IMR-90 (cell line): ENCODE data around the gene PLXNA1. TPM values are rescaled to one million over a fixed set of nuclear protein-coding genes. Genes with fewer than 3 reads are reported as not detected.

Experiments used
- ATAC-seq: fragments of 200-7000 bp; cut with Tn5 transposase; 2 replicates; pipeline ENCODE4 v1.9.1; 2020; ENCODE audit warnings: low read depth, mild to moderate bottlenecking, moderate library complexity
- BruUV-seq: library from RNA; stranded (reverse); fragments of 400-500 nt; replicated peaks from 2 replicates; lab custom pipeline; 2021; lab: Mats Ljungman, UMichigan
- CTCF ChIA-PET: fragments of 300-600 bp; formaldehyde crosslinking; extraction: SDS; loops from one replicate; lab custom pipeline; 2021; ENCODE audit warnings: antibody characterized with exemption; lab: Yijun Ruan, JAX
- POLR2A ChIA-PET: fragments of 300-600 bp; sonication (Branson Sonifier 250); formaldehyde crosslinking; loops from one replicate; lab custom pipeline; 2022; ENCODE audit warnings: antibody characterized with exemption; ENCODE audit not compliant: unreplicated experiment; lab: Charles Lee
- DNase-seq: peaks from one replicate; pipeline ENCODE4 v3.0.0; 2013
- H2AFZ ChIP-seq: replicated peaks from 2 replicates; pipeline ENCODE3; 2013; ENCODE audit warnings: low read length, mild to moderate bottlenecking; ENCODE audit not compliant: poor library complexity
- H2AK5ac ChIP-seq: 2 replicates; pipeline ENCODE4 v1.6.1; 2013; ENCODE audit warnings: low read depth, low read length, inconsistent platforms
- H2AK9ac ChIP-seq: replicated peaks from 2 replicates; pipeline ENCODE3; 2013; ENCODE audit warnings: mild to moderate bottlenecking, low read depth, low read length, moderate library complexity; ENCODE audit not compliant: poor library complexity
- H2BK120ac ChIP-seq: 2 replicates; pipeline ENCODE4 v1.6.1; 2013; ENCODE audit warnings: low read depth, low read length, inconsistent platforms
- H2BK15ac ChIP-seq: 3 replicates; pipeline ENCODE4 v1.6.1; 2013; ENCODE audit warnings: low read depth, low read length, inconsistent platforms
- H2BK20ac ChIP-seq: 2 replicates; pipeline ENCODE4 v1.6.1; 2013; ENCODE audit warnings: low read depth, mild to moderate bottlenecking, inconsistent platforms, low read length, moderate library complexity
- H2BK5ac ChIP-seq: 2 replicates; pipeline ENCODE4 v1.6.1; 2013; ENCODE audit warnings: mild to moderate bottlenecking, low read depth, low read length, inconsistent platforms; ENCODE audit not compliant: poor library complexity, severe bottlenecking
- H3K14ac ChIP-seq: replicated peaks from 2 replicates; pipeline ENCODE4 v1.6.1; 2013; ENCODE audit warnings: low read depth, low read length, inconsistent platforms
- H3K18ac ChIP-seq: 2 replicates; pipeline ENCODE4 v1.6.1; 2013; ENCODE audit warnings: low read depth, low read length, control low read depth
- H3K23ac ChIP-seq: 2 replicates; pipeline ENCODE4 v1.6.1; 2013; ENCODE audit warnings: low read depth, low read length, inconsistent platforms
- H3K27ac ChIP-seq: 2 replicates; pipeline ENCODE4 v1.5.1; 2013; ENCODE audit warnings: mild to moderate bottlenecking, control low read depth, low read length; ENCODE audit not compliant: insufficient read depth
- H3K27me3 ChIP-seq: 2 replicates; pipeline ENCODE4 v1.6.1; 2013; ENCODE audit warnings: low read length; ENCODE audit not compliant: control insufficient read depth, insufficient read depth
- H3K36me3 ChIP-seq: 2 replicates; pipeline ENCODE4 v1.6.1; 2013; ENCODE audit warnings: low read length, mixed read lengths; ENCODE audit not compliant: control insufficient read depth, insufficient read depth
- H3K4ac ChIP-seq: 2 replicates; pipeline ENCODE4 v1.6.1; 2013; ENCODE audit warnings: low read depth, low read length, inconsistent platforms
- H3K4me1 ChIP-seq: 2 replicates; pipeline ENCODE4 v1.6.1; 2013; ENCODE audit warnings: low read length, mixed read lengths; ENCODE audit not compliant: control insufficient read depth, insufficient read depth
- H3K4me2 ChIP-seq: 2 replicates; pipeline ENCODE4 v1.6.1; 2013; ENCODE audit warnings: low read depth, mild to moderate bottlenecking, control low read depth, low read length, moderate library complexity
- H3K4me3 ChIP-seq: 2 replicates; pipeline ENCODE4 v1.5.1; 2013; ENCODE audit warnings: low read depth, mild to moderate bottlenecking, control low read depth, low read length, moderate library complexity; ENCODE audit not compliant: insufficient read depth
- H3K56ac ChIP-seq: 2 replicates; pipeline ENCODE4 v1.6.1; 2013; ENCODE audit warnings: low read length, inconsistent platforms; ENCODE audit not compliant: insufficient read depth; ENCODE audit errors: extremely low read depth
- H3K79me1 ChIP-seq, 2 experiments: 2 replicates each; pipeline ENCODE4 v1.6.1; 2013; ENCODE audit warnings: low read length in 2 of 2, inconsistent platforms in 1 of 2, low read depth in 1 of 2
- H3K9ac ChIP-seq: 2 replicates; pipeline ENCODE4 v1.6.1; 2013; ENCODE audit warnings: low read depth, low read length, control low read depth
- H3K9me1 ChIP-seq: 2 replicates; pipeline ENCODE4 v1.6.1; 2013; ENCODE audit warnings: low read length, inconsistent platforms; ENCODE audit not compliant: insufficient read depth
- H3K9me3 ChIP-seq: 2 replicates; pipeline ENCODE4 v1.6.1; 2013; ENCODE audit warnings: low read length; ENCODE audit not compliant: control insufficient read depth, insufficient read depth
- H4K20me1 ChIP-seq: 2 replicates; pipeline ENCODE4 v1.6.1; 2013; ENCODE audit warnings: low read length, inconsistent platforms; ENCODE audit not compliant: insufficient read depth
- H4K5ac ChIP-seq: 2 replicates; pipeline ENCODE4 v1.6.1; 2013; ENCODE audit warnings: mild to moderate bottlenecking, low read depth, low read length, control low read depth
- H4K8ac ChIP-seq, 2 experiments: 2 replicates each; pipeline ENCODE4 v1.6.1; 2013; ENCODE audit warnings: low read depth in 2 of 2, low read length in 2 of 2, control low read depth in 1 of 2, inconsistent platforms in 1 of 2
- H4K91ac ChIP-seq: 2 replicates; pipeline ENCODE4 v1.6.1; 2013; ENCODE audit warnings: low read depth, low read length, inconsistent platforms; ENCODE audit not compliant: insufficient read depth
- CEBPB ChIP-seq: IDR thresholded peaks from 2 replicates; pipeline ENCODE4 v1.6.1; 2012; ENCODE audit warnings: low read depth, low read length, improper control_type of control experiment
- CTCF ChIP-seq: conservative IDR thresholded peaks from 2 replicates; pipeline ENCODE4 v1.5.1; 2012; ENCODE audit warnings: mild to moderate bottlenecking, low read depth, low read length, improper control_type of control experiment
- MXI1 ChIP-seq: IDR thresholded peaks from 2 replicates; pipeline ENCODE4 v1.6.1; 2012; ENCODE audit warnings: low read depth, mild to moderate bottlenecking, low read length, moderate library complexity, borderline replicate concordance
- WGBS, 2 experiments: methylation state at CpG; one replicate each; pipeline versions ENCODE4 v1.1.5 to v1.1.7; 2013; ENCODE audit warnings: missing lambda C conversion rate in 2 of 2; ENCODE audit not compliant: insufficient read length in 1 of 2; ENCODE audit errors: extremely low coverage in 2 of 2; 5-methylcytosine and 5-hydroxymethylcytosine counted together
- dilution Hi-C: fragments of 300-500 bp; cut with HindIII; formaldehyde crosslinking; loops from one replicate; pipeline ENCODE4 v1.14.3; 2018; ENCODE audit warnings: low sequenced_read_pairs; ENCODE audit not compliant: unreplicated experiment
- in situ Hi-C: fragments of 300-500 bp; cut with MboI; formaldehyde crosslinking; loops from 3 replicates; pipeline ENCODE4 v1.14.3; 2019; ENCODE audit warnings: low sequenced_read_pairs, inconsistent platforms, mixed read lengths
- intact Hi-C: fragments of 100-400 bp; cut with micrococcal nuclease; formaldehyde crosslinking; loops from 2 replicates; pipeline ENCODE4 v1.10.0; 2022
- polyA plus RNA-seq, 3 experiments: library from polyadenylated mRNA; depleted of rRNA; stranded (reverse); fragments of >200 nt; gene quantifications; 2 replicates each; pipeline ENCODE4 v1.2.3, GENCODE V29; 2012; ENCODE audit warnings: low replicate concordance in 1 of 3
- total RNA-seq: library from RNA; depleted of rRNA; stranded (reverse); fragments of >200 nt; gene quantifications from 2 replicates; pipeline ENCODE4 v1.2.3, GENCODE V29; 2012

Gene PLXNA1
- total and polyA plus RNA-seq, 2 of the 4 experiments (the other 2 are of a cell fraction) = 13.6 to 49.4 TPM

GRCh38 chr3:126983276-126983652, 349 bp downstream of the PLXNA1 start:
- Histone ChIP-seq H3K18ac (no peak overlapping the region), H3K9me1 (peaks cover 7% of the 10 kb centered on the region; the same call in 1 of the 2 replicates), H4K8ac (no peak overlapping the region), H4K20me1 (peaks cover 45% of the 10 kb centered on the region), H2BK20ac (no peak overlapping the region), H2AFZ (peak overlapping the region; percentile 79), H3K4me2 (no peak overlapping the region), H4K91ac (no peak overlapping the region), H3K4ac (no peak overlapping the region), H2AK5ac (no peak overlapping the region), H3K4me3 (peak overlapping the region; percentile 67), H3K79me1 (peaks cover 9 to 44% of the 10 kb centered on the region in 2 experiments; a peak in 2 of 4 replicates), H3K56ac (no peak overlapping the region), H3K36me3 (no peaks in the 10 kb centered on the region; the same call in 1 of the 2 replicates), H2BK120ac (no peak overlapping the region), H3K9me3 (no peaks in the 10 kb centered on the region), H3K9ac (0 out of 2 replicates have a peak overlapping the region, but pooled peaks have one; percentile 74), H2BK5ac (peak overlapping the region; percentile 1), H4K5ac (no peak overlapping the region), H2AK9ac (peak overlapping the region; percentile 85), H3K4me1 (peaks cover 14% of the 10 kb centered on the region; the same call in 1 of the 2 replicates), H3K27me3 (no peaks in the 10 kb centered on the region), H2BK15ac (no peak overlapping the region), H3K27ac (no peak overlapping the region), H3K14ac (no peak overlapping the region), H3K23ac (no peak overlapping the region)
- peak; percentile 68; the same call in 1 of the 2 replicates for TF ChIP-seq MXI1
- TF ChIP-seq CEBPB = no peak
- TF ChIP-seq CTCF = 0 out of 2 replicates have a peak, but pooled peaks have one; percentile 22
- POLR2A ChIA-PET = no interaction called here
- ATAC-seq (peak; percentile 27), DNase-seq (no peak)
- CTCF ChIA-PET = no interaction called here
- no TSS peak for BruUV-seq
- intact Hi-C loops (loop anchor here (5.0 to 10.0 kb wide), 3 partner anchors 131 to 472 kb away; partner anchors contain the start of gene CHST13), in situ Hi-C loops (loop anchor here (5.0 kb wide), 1 partner anchor 231 kb away; no protein-coding TSS in a partner anchor), dilution Hi-C loops (no loop called here)
- WGBS, 2 experiments = 0% methylated on average over 45 of the region's 70 CpGs; no CpG with 5 or more reads in 1 of the 2 experiments
